Spleen (tissue), 7 donors: ENCODE measurements around the gene PACSIN2.

Source experiments
- CTCF ChIP-seq, 11 experiments: fragments of 200-600 bp in 7 of 11; fragments of 450-650 bp in 4 of 11; sonication (generic) in 4 of 11; IDR thresholded peaks in 8 of 11; conservative IDR thresholded peaks in 3 of 11; 1 replicate in 7 of 11; 2 replicates in 4 of 11; pipeline versions ENCODE4 v1.4.0 to v1.8.0; 2016 to 2021; ENCODE audit warnings: antibody characterized with exemption in 11 of 11, inconsistent platforms in 4 of 11, mild to moderate bottlenecking in 1 of 11
- POLR2A ChIP-seq, 3 donors: fragments of 450-650 bp; IDR thresholded peaks; one replicate each; pipeline ENCODE4 v1.5.1; 2017; ENCODE audit warnings: antibody characterized with exemption in 3 of 3, mild to moderate bottlenecking in 1 of 3
- POLR2AphosphoS5 ChIP-seq, 3 donors: sonication (generic); formaldehyde crosslinking; IDR thresholded peaks; one replicate each; pipeline ENCODE4 v1.5.1; 2017; ENCODE audit warnings: antibody characterized with exemption in 3 of 3
- donor health status: DM: no; HTN: no; CAD: no; lungs with moderate emphysema.
- donor health status: DM: no; HTN: no; CAD: no.
- donor health status: DM: no; HTN: no; CAD: no.

- TF ChIP-seq POLR2A (IDR thresholded peaks at IDR 0.05): no peak
- TF ChIP-seq CTCF (IDR thresholded peaks at IDR 0.05 in 8 of 11, conservative IDR thresholded peaks at IDR 0.05 in 3 of 11): no peak
- peak in 2 of 3 donors; percentile 18 to 55 for TF ChIP-seq POLR2AphosphoS5 (IDR thresholded peaks at IDR 0.05)
Observed at GRCh38 chr22:42893371-42894150, 121.4 kb downstream of the PACSIN2 start.
